Ascending aorta (tissue), 2 donors: ENCODE data around the gene HBD. TPM values are rescaled to one million over a fixed set of nuclear protein-coding genes. Genes with fewer than 3 reads are reported as not detected.

Source experiments
- DNase-seq, 2 donors: peaks; one replicate each; pipeline ENCODE4 v3.0.0-alpha.2; 2019; ENCODE audit warnings: low spot score in 2 of 2
- H3K27ac ChIP-seq, 2 donors: fragments of 200-600 bp; sonication (generic); one replicate each; pipeline ENCODE4 v1.5.1; 2016 to 2017; ENCODE audit warnings: mild to moderate bottlenecking in 1 of 2
- H3K27me3 ChIP-seq: fragments of 200-600 bp; sonication (generic); one replicate; pipeline ENCODE4 v1.5.1; 2017
- H3K36me3 ChIP-seq, 2 donors: fragments of 200-600 bp; sonication (generic); one replicate each; pipeline ENCODE4 v1.5.1; 2016
- H3K4me1 ChIP-seq, 2 donors: fragments of 200-600 bp; sonication (generic); one replicate each; pipeline ENCODE4 v1.5.1; 2016 to 2017; ENCODE audit warnings: mild to moderate bottlenecking in 1 of 2
- H3K4me3 ChIP-seq, 2 donors: fragments of 200-600 bp; sonication (generic); one replicate each; pipeline ENCODE4 v1.5.1; 2016 to 2017; ENCODE audit warnings: mild to moderate bottlenecking in 1 of 2
- H3K9me3 ChIP-seq, 2 donors: fragments of 200-600 bp; sonication (generic); one replicate each; pipeline ENCODE4 v1.5.1; 2016
- intact Hi-C: fragments of 100-400 bp; cut with DNase I; formaldehyde crosslinking; loops from one replicate; pipeline ENCODE4 v1.15.1; 2023
- total RNA-seq: library from RNA; depleted of rRNA; stranded (reverse); fragments of >200 nt; gene quantifications from one replicate; pipeline ENCODE4 v1.1.0, GENCODE V29; 2016
- TF ChIP-seq, protein P1 (sequence below), 3 experiments: fragments of 200-600 bp in 2 of 3; fragments of 450-650 bp in 1 of 3; sonication (generic) in 2 of 3; IDR thresholded peaks; one replicate each; pipeline ENCODE4 v1.5.1; 2016 to 2019; ENCODE audit warnings: antibody characterized with exemption in 3 of 3, mild to moderate bottlenecking in 1 of 3, moderate library complexity in 1 of 3

HBD gene
- total RNA-seq, 1 donor from 2014 or later = not detected

DNA sequence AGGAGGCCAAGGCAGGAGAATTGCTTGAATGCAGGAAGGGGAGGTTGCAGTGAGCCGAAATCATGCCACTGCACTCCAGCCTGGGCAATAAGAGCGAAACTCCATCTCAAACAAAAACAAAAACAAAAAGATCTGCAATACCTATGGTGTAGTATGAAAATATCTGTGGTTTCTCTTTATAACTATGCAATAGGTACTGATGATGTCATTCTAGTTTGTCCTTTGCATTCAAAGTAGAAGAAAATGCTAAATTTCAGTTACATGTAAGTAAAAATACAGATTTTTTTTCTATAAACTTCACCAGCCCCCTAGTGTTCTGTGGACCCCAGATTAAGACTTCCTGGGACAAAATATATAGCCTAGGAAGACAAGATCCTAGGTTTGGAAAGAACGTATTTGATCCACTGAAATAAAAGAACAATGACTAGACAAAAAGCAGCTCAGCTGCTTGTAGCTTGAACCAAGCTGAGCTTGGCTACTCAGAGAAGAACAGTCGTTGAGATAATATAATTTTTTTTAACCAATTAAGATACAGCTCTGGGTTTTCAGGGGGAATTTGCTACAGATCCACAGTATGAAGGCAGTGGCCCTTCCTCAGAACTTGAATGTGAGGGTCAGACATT is 38.2 kb upstream of the HBD start:
- H3K27ac ChIP-seq = no peak overlapping the region
- intact Hi-C loops = no loop called here

DNA sequence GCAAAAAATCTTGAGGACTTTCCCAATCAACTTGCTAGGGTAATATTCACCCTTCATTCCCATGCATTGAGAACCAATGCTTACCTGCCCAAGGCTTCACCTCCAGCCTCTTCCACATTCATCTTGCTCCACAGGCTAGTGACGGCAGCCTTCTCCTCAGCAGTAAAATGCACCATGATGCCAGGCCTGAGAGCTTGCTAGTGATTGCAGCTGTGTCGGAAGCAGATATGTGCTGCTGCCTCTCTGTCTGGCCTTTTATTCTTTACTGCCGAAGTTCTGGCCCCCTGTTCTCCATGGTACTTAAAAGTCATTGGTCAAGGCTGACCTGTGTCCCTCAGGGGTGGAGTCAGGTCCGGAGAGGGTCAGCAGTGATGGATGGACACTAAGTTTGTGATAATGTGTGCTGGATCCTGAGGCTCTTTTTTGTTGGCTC is 35.4 kb upstream of the HBD start, which contains the start of gene HBE1:
TSS of gene HBE1 (minus strand) at position 231 of the 433 bp plus-strand sequence. CDS start at position 176, 55 bp downstream.
- intact Hi-C loops = no loop called here
- Histone ChIP-seq H3K36me3 (no peaks in the 10 kb centered on the region), H3K27ac (no peak within 1 kb of the TSS), H3K4me1 (no peaks in the 10 kb centered on the region), H3K9me3 (no peaks in the 10 kb centered on the region), H3K27me3 (no peaks in the 10 kb centered on the region), H3K4me3 (no peak within 1 kb of the TSS)
- DNase-seq = no peak
- TF ChIP-seq, protein P1, sequence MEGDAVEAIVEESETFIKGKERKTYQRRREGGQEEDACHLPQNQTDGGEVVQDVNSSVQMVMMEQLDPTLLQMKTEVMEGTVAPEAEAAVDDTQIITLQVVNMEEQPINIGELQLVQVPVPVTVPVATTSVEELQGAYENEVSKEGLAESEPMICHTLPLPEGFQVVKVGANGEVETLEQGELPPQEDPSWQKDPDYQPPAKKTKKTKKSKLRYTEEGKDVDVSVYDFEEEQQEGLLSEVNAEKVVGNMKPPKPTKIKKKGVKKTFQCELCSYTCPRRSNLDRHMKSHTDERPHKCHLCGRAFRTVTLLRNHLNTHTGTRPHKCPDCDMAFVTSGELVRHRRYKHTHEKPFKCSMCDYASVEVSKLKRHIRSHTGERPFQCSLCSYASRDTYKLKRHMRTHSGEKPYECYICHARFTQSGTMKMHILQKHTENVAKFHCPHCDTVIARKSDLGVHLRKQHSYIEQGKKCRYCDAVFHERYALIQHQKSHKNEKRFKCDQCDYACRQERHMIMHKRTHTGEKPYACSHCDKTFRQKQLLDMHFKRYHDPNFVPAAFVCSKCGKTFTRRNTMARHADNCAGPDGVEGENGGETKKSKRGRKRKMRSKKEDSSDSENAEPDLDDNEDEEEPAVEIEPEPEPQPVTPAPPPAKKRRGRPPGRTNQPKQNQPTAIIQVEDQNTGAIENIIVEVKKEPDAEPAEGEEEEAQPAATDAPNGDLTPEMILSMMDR (IDR thresholded peaks at IDR 0.05) = no peak

More for the DNA sequence above, 38.2 kb upstream of the HBD start:
- H3K4me3 ChIP-seq = no peak overlapping the region
- H3K36me3 ChIP-seq = no peaks in the 10 kb centered on the region
- no peaks in the 10 kb centered on the region for H3K4me1 ChIP-seq
- H3K9me3 ChIP-seq = no peaks in the 10 kb centered on the region
- no peaks in the 10 kb centered on the region for H3K27me3 ChIP-seq
- TF ChIP-seq, protein P1 (IDR thresholded peaks at IDR 0.05) = no peak
- no peak for DNase-seq

DNA sequence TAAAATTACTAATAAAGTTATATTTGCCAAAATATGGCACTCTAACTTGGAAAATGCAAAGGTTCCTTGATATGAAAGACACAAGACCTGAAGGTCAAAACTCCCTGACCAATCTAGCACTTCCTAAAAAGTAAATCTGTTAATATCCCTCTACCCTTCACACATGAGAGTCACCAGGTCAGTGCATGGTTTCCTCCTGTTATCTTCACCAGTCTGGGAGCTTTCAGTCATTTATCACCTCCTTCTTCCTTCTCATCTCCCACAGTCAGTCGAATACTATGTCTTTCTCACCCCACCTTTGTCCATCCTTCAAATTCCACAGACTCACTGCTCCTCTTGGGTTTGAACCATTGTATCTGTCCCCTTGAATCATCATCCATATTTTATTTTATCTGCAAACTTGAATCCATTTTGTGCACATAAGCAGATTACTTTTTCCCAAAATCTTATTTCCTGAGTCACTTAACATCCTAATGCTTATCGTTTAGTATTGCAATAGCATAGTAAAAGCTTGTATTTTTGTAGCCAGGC is 32.8 kb upstream of the HBD start:
- intact Hi-C loops = no loop called here
- TF ChIP-seq, protein P1 (IDR thresholded peaks at IDR 0.05) = no peak
- H3K27me3 ChIP-seq = no peaks in the 10 kb centered on the region
- no peak overlapping the region for H3K27ac ChIP-seq
- no peaks in the 10 kb centered on the region for H3K4me1 ChIP-seq
- no peaks in the 10 kb centered on the region for H3K9me3 ChIP-seq
- H3K36me3 ChIP-seq = no peaks in the 10 kb centered on the region
- H3K4me3 ChIP-seq = no peak overlapping the region
- no peak for DNase-seq

DNA sequence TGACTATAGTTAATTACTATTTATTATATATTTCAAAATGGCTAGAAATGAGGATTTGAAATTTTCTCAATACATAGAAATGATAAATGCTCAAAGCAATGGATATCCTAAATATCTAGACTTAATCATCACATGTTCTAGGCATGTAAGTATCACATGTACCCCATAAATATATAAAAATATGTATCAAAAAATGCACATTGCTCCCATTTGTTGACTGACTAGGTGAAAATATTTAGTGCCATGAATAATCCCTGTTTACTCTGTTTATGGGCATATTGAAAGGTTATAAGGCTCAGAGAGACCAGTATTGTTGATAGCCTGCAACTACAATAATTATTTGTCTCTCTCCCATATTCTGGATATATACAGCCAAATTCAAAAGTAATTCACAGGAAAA is 32.3 kb upstream of the HBD start:
- intact Hi-C loops = no loop called here
- DNase-seq = no peak
- H3K4me1 ChIP-seq = no peaks in the 10 kb centered on the region
- no peaks in the 10 kb centered on the region for H3K9me3 ChIP-seq
- no peak overlapping the region for H3K27ac ChIP-seq
- TF ChIP-seq, protein P1 (IDR thresholded peaks at IDR 0.05) = no peak
- H3K36me3 ChIP-seq = no peaks in the 10 kb centered on the region
- no peaks in the 10 kb centered on the region for H3K27me3 ChIP-seq
- H3K4me3 ChIP-seq = no peak overlapping the region

DNA sequence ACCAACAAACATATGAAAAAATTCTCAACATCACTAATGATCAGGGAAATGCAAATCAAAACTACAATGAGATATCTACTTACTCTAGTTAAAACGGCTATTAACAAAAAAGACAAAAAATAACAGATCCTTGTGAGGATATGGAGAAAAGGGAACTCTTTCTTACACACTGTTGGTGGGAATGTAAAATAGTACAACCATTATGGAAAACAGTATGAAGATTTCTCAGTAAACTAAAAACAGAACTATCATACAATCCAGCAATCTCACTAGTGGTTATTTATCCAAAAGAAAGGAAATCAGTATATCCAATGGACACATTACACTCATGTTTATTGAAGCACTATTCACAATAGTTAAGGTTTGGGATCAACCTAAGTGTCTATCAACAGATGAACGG is 31.5 kb upstream of the HBD start:
- Histone ChIP-seq H3K36me3 (no peaks in the 10 kb centered on the region), H3K4me1 (no peaks in the 10 kb centered on the region), H3K27me3 (no peaks in the 10 kb centered on the region), H3K9me3 (no peaks in the 10 kb centered on the region), H3K4me3 (no peak overlapping the region), H3K27ac (no peak overlapping the region)
- DNase-seq = no peak
- TF ChIP-seq, protein P1 (IDR thresholded peaks at IDR 0.05) = no peak
- intact Hi-C loops = no loop called here
